ENCODE data around the gene INPP5A. TPM values are rescaled to one million over a fixed set of nuclear protein-coding genes. Genes with fewer than 3 reads are reported as not detected.
A peak's percentile ranks its signal among the peaks of the same experiment; 100 is the strongest.

Gene INPP5A
- total RNA-seq, 1 experiment from 2014 or later: 12.3 TPM

DNA sequence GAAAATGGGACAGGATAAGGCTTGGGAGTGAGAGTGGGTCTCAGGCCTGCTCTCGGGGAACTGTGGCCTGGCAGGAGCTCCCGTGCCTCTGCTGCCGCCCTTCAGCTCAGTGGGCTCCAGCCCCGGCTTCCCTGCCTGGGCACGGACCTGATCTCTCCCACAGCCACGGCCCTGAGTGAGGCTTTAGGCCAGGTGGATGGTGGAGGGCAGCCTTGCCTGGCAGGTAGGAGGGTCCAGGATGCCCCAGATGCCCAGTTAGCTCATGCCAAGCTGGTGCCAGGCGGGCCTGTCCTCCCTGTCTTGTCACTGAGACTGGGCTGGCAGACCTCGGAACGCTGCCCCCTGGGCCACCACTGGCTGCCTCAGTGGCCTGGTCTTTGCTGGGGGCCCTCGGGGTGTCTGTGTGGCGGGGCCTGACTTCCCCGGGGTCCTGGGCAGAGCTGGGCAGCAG lies 116.6 kb downstream of the INPP5A start:
- RAD21 ChIA-PET (ENCODE audit: low non-redundant PET in 1 of 2, low total read pairs in 2 of 2, uncharacterized antibody in 2 of 2, unreplicated experiment in 2 of 2): no interaction called here
- Histone ChIP-seq H3K36me3 (ENCODE audit: control insufficient read depth in 1 of 2, insufficient read depth in 2 of 2, low read length in 2 of 2) (no peaks in the 10 kb centered on the region), H3K27ac (ENCODE audit: low read depth, low read length) (no peak overlapping the region), H4K20me1 (ENCODE audit: insufficient read depth) (no peaks in the 10 kb centered on the region), H2AFZ (ENCODE audit: low read depth, low read length, poor library complexity, severe bottlenecking) (no peak overlapping the region), H3K9me3 (ENCODE audit: control insufficient read depth in 1 of 2, insufficient read depth in 1 of 2, low read depth in 1 of 2, low read length in 2 of 2) (no peaks in the 10 kb centered on the region), H3K9me2 (ENCODE audit: insufficient read depth) (no peaks in the 10 kb centered on the region), H3K4me2 (ENCODE audit: low read length) (no peak overlapping the region), H3K79me2 (ENCODE audit: insufficient read depth, low read length) (no peaks in the 10 kb centered on the region), H3K4me3 (replicated peaks in 1 of 2; ENCODE audit: low read depth in 1 of 2, low read length in 2 of 2) (no peak overlapping the region), H3K9ac (ENCODE audit: low read length) (no peak overlapping the region), H3K4me1 (ENCODE audit: control insufficient read depth in 1 of 2, insufficient read depth in 2 of 2, low read length in 2 of 2) (no peaks in the 10 kb centered on the region), H3K27me3 (ENCODE audit: insufficient read depth, low read length) (no peaks in the 10 kb centered on the region)
- CTCF ChIA-PET: interaction anchor here (1.9 kb wide), 1 partner anchor 149 kb away, joined by 7 read pairs; no protein-coding TSS in a partner anchor
- TF ChIP-seq ZNF274 (IDR thresholded peaks at IDR 0.05; ENCODE audit: low read depth, low read length): no peak
- no peak for TF ChIP-seq SP1 (IDR thresholded peaks at IDR 0.05; ENCODE audit: low read depth)
- TF ChIP-seq YY1 (IDR thresholded peaks at IDR 0.05; ENCODE audit: extremely low read depth, insufficient replicate concordance, low read depth, low read length): no peak
- TF ChIP-seq EGR1 (IDR thresholded peaks at IDR 0.05; ENCODE audit: low read depth): no peak
- POLR2A ChIA-PET: no interaction called here
- BruUV-seq (replicated peaks): no TSS peak
- intact Hi-C loops (cut with micrococcal nuclease): no loop called here
- ATAC-seq (no peak), DNase-seq (ENCODE audit: low read depth, low spot score) (no peak)

DNA sequence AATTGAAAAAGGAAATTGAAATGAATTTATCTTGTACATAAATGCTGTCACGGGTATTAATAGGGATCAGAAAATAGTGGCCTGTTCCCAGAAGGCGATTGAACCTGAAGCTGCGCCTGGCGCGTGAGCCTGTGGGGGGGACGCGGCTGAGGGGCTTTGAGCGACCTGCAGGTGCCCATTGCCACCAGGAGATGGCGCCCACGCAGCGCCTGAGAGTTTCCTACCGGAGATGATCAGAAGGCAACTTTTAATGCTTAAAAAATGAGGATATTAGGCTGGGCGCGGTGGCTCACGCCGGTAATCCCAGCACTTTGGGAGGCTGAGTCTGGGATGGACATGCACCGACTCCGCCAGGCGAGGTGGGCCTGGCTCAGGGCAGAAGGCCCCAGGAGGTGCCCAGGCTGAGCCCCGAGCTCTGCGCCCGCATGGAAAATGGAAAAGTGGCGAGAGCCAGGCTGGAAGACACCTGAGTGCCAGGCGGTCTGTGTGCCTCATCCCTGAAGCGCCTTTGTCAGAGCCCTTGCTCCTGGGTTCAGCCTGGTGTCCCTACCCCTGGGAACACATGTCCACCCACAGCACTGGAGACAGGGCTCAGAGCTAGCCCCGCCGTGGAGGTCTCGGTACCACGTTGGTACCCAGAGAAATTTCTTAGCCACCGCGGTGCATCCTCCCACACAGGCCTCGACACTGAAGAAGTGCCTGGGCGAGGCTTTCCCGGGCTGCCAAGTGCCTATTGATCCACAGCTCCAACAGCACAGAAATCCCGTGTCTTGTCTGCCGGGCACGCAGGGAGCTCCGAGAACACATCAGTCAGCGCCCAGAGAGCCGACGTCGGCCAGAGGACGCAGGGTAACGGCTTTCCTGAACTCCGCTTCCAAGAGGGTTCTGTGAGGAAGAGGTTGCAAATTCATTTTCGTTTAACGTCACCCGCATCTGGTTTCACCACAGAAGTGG lies 117.4 kb downstream of the INPP5A start:
- TF ChIP-seq, protein P1, sequence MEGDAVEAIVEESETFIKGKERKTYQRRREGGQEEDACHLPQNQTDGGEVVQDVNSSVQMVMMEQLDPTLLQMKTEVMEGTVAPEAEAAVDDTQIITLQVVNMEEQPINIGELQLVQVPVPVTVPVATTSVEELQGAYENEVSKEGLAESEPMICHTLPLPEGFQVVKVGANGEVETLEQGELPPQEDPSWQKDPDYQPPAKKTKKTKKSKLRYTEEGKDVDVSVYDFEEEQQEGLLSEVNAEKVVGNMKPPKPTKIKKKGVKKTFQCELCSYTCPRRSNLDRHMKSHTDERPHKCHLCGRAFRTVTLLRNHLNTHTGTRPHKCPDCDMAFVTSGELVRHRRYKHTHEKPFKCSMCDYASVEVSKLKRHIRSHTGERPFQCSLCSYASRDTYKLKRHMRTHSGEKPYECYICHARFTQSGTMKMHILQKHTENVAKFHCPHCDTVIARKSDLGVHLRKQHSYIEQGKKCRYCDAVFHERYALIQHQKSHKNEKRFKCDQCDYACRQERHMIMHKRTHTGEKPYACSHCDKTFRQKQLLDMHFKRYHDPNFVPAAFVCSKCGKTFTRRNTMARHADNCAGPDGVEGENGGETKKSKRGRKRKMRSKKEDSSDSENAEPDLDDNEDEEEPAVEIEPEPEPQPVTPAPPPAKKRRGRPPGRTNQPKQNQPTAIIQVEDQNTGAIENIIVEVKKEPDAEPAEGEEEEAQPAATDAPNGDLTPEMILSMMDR (IDR thresholded peaks at IDR 0.05 in 2 of 3, conservative IDR thresholded peaks at IDR 0.05 in 1 of 3; ENCODE audit: borderline replicate concordance in 1 of 3, insufficient read depth in 1 of 3, low read depth in 2 of 3, low read length in 2 of 3): peak; percentile 50 to 76 (median 69); a peak in 5 of 6 replicates
- TF ChIP-seq EZH2phosphoT487 (IDR thresholded peaks at IDR 0.05; ENCODE audit: borderline replicate concordance) (no peak), RAD21 (IDR thresholded peaks at IDR 0.05; ENCODE audit: low read depth) (peak; percentile 80), YY1 (IDR thresholded peaks at IDR 0.05; ENCODE audit: extremely low read depth, insufficient replicate concordance, low read depth, low read length) (no peak), POLR2A (IDR thresholded peaks at IDR 0.05; ENCODE audit: borderline replicate concordance, extremely low read depth, insufficient read depth, insufficient read length) (no peak), POLR2AphosphoS5 (IDR thresholded peaks at IDR 0.05; ENCODE audit: low read depth, low read length) (no peak), ELF1 (IDR thresholded peaks at IDR 0.05; ENCODE audit: borderline replicate concordance, low read depth) (no peak), FOSL1 (IDR thresholded peaks at IDR 0.05; ENCODE audit: low read depth) (no peak)
- TF ChIP-seq, protein P2, sequence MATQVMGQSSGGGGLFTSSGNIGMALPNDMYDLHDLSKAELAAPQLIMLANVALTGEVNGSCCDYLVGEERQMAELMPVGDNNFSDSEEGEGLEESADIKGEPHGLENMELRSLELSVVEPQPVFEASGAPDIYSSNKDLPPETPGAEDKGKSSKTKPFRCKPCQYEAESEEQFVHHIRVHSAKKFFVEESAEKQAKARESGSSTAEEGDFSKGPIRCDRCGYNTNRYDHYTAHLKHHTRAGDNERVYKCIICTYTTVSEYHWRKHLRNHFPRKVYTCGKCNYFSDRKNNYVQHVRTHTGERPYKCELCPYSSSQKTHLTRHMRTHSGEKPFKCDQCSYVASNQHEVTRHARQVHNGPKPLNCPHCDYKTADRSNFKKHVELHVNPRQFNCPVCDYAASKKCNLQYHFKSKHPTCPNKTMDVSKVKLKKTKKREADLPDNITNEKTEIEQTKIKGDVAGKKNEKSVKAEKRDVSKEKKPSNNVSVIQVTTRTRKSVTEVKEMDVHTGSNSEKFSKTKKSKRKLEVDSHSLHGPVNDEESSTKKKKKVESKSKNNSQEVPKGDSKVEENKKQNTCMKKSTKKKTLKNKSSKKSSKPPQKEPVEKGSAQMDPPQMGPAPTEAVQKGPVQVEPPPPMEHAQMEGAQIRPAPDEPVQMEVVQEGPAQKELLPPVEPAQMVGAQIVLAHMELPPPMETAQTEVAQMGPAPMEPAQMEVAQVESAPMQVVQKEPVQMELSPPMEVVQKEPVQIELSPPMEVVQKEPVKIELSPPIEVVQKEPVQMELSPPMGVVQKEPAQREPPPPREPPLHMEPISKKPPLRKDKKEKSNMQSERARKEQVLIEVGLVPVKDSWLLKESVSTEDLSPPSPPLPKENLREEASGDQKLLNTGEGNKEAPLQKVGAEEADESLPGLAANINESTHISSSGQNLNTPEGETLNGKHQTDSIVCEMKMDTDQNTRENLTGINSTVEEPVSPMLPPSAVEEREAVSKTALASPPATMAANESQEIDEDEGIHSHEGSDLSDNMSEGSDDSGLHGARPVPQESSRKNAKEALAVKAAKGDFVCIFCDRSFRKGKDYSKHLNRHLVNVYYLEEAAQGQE (IDR thresholded peaks at IDR 0.05; ENCODE audit: low read depth): no peak
- no peaks in the 10 kb centered on the region for H3K4me1 ChIP-seq (ENCODE audit: control insufficient read depth in 1 of 2, insufficient read depth in 2 of 2, low read length in 2 of 2)
- H3K27ac ChIP-seq (ENCODE audit: low read depth, low read length): no peak overlapping the region
- no peak overlapping the region for H3K4me2 ChIP-seq (ENCODE audit: low read length)
- no peaks in the 10 kb centered on the region for H3K27me3 ChIP-seq (ENCODE audit: insufficient read depth, low read length)
- no peak overlapping the region for H3K4me3 ChIP-seq (replicated peaks in 1 of 2; ENCODE audit: low read depth in 1 of 2, low read length in 2 of 2)
- H3K36me3 ChIP-seq (ENCODE audit: control insufficient read depth in 1 of 2, insufficient read depth in 2 of 2, low read length in 2 of 2): no peaks in the 10 kb centered on the region
- intact Hi-C loops (cut with micrococcal nuclease): no loop called here
- no peaks in the 10 kb centered on the region for H3K9me3 ChIP-seq (ENCODE audit: control insufficient read depth in 1 of 2, insufficient read depth in 1 of 2, low read depth in 1 of 2, low read length in 2 of 2)
- RAD21 ChIA-PET (ENCODE audit: low non-redundant PET in 1 of 2, low total read pairs in 2 of 2, uncharacterized antibody in 2 of 2, unreplicated experiment in 2 of 2): no interaction called here
- CTCF ChIA-PET: interaction anchor here (1.9 kb wide), 1 partner anchor 148 kb away, joined by 7 read pairs; no protein-coding TSS in a partner anchor
- no TSS peak for BruUV-seq (replicated peaks)
- no peak overlapping the region for H3K9ac ChIP-seq (ENCODE audit: low read length)
- H2AFZ ChIP-seq (ENCODE audit: low read depth, low read length, poor library complexity, severe bottlenecking): no peak overlapping the region
- no peaks in the 10 kb centered on the region for H3K79me2 ChIP-seq (ENCODE audit: insufficient read depth, low read length)
- H4K20me1 ChIP-seq (ENCODE audit: insufficient read depth): no peaks in the 10 kb centered on the region
- no peaks in the 10 kb centered on the region for H3K9me2 ChIP-seq (ENCODE audit: insufficient read depth)
- DNase-seq (ENCODE audit: low read depth, low spot score) (peak; percentile 7), ATAC-seq (peak; percentile 82)
- POLR2A ChIA-PET: no interaction called here
